GM12875 (cell line): Measurements from ENCODE around the gene EPHB4.

ENCODE experiments used
- H3K4me3 ChIP-seq: one replicate; pipeline ENCODE4 v1.5.1; 2011; ENCODE audit warnings: low read depth, low read length, control low read depth
- CTCF ChIP-seq: IDR thresholded peaks from 2 replicates; pipeline ENCODE4 v1.5.1; 2011; ENCODE audit warnings: low read depth, mild to moderate bottlenecking, control low read depth, inconsistent platforms, low read length, moderate library complexity, borderline replicate concordance; ENCODE audit not compliant: insufficient read depth

Gene EPHB4

GRCh38 chr7:100835903-100836811 lies 8.8 kb upstream of the EPHB4 start:
- no peak overlapping the region for H3K4me3 ChIP-seq
- TF ChIP-seq CTCF, result no peak

DNA sequence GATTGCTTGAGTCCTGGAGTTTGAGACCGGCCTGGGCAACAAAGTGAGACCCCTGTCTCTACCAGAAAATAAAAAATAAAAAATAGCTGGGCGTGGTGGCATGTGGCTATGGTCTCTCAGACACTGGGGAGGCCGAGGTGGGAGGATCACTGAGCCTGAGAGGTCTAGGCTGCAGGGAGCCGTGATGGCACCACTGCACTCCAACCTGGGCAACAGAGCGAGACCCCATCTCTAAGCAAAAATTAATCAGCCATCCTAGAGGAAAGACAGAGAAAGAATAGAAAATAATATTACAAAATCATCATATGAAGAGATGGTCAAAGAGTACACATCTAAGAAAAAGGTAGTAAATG lies 4.9 kb upstream of the EPHB4 start:
- no peak overlapping the region for H3K4me3 ChIP-seq
- no peak for TF ChIP-seq CTCF

- no peak for TF ChIP-seq CTCF
- no peak overlapping the region for H3K4me3 ChIP-seq
Observed at GRCh38 chr7:100830396-100830795, 3.1 kb upstream of the EPHB4 start.

- no peak for TF ChIP-seq CTCF
- no peak overlapping the region for H3K4me3 ChIP-seq
Observed at GRCh38 chr7:100829150-100829716, 1.9 kb upstream of the EPHB4 start.

GRCh38 chr7:100826514-100827329 lies 601 bp downstream of the EPHB4 start:
- TF ChIP-seq CTCF, result no peak
- H3K4me3 ChIP-seq, result no peak overlapping the region

GRCh38 chr7:100825751-100826513 lies 1.4 kb downstream of the EPHB4 start:
- no peak for TF ChIP-seq CTCF
- no peak overlapping the region for H3K4me3 ChIP-seq
